Activated T-helper 1 cell treated with anti-CD3 and anti-CD28 coated beads, Interleukin-12 subunit alpha, Interleukin-12 subunit beta, Interleukin-2, Interleukin-4 antibody, amounts not matched to agents 30 ng/mL and 10 ng/mL and 1 ng/mL, durations not matched to agents 14 hours and 24 hours and 36 hours (primary cell): Measurements from ENCODE around the gene BRMS1. TPM values are rescaled to one million over a fixed set of nuclear protein-coding genes. Genes with fewer than 3 reads are reported as not detected.
"Not testable (repeated sequence)": the region's sequence is repeated elsewhere in the genome, so short reads cannot be mapped to it uniquely, and the experiment has no call there.

ENCODE experiments used
- DNase-seq: peaks from one replicate; pipeline ENCODE4 v3.0.0; 2021; ENCODE audit warnings: low spot score
- H3K27ac Mint-ChIP-seq: one replicate; pipeline ENCODE4 v1.8.0; 2021; ENCODE audit warnings: mild to moderate bottlenecking, mixed read lengths
- H3K27me3 Mint-ChIP-seq: one replicate; pipeline ENCODE4 v1.8.0; 2022; ENCODE audit warnings: mild to moderate bottlenecking, moderate library complexity, mixed read lengths; ENCODE audit not compliant: insufficient read depth
- H3K36me3 Mint-ChIP-seq: one replicate; pipeline ENCODE4 v1.8.0; 2021; ENCODE audit warnings: low read depth, mixed read lengths
- H3K4me1 Mint-ChIP-seq: one replicate; pipeline ENCODE4 v1.8.0; 2021; ENCODE audit warnings: low read depth, mixed read lengths
- H3K4me3 Mint-ChIP-seq: one replicate; pipeline ENCODE4 v1.8.0; 2021; ENCODE audit warnings: mild to moderate bottlenecking, moderate library complexity, mixed read lengths
- H3K9me3 Mint-ChIP-seq: one replicate; pipeline ENCODE4 v1.8.0; 2021; ENCODE audit warnings: mixed read lengths
- intact Hi-C: fragments of 100-400 bp; cut with micrococcal nuclease; formaldehyde crosslinking; loops from one replicate; pipeline ENCODE4 v1.15.1; 2024
- total RNA-seq: library from RNA; stranded (reverse); gene quantifications from 2 replicates; pipeline ENCODE4 v1.2.3, GENCODE V29; 2022

BRMS1 gene
- total RNA-seq, 1 donor from 2014 or later = 67.1 TPM

DNA sequence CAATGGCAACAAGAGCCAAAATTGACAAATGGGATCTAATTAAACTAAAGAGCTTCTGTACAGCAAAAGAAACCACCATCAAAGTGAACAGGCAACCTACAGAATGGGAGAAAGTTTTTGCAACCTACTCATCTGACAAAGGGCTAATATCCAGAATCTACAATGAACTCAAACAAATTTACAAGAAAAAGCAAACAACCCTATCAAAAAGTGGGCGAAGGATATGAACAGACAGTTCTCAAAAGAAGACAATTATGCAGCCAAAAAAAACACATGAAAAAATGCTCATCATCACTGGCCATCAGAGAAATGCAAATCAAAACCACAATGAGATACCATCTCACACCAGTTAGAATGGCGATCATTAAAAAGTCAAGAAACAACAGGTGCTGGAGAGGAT is 24.6 kb downstream of the BRMS1 start:
- H3K36me3 Mint-ChIP-seq, intact Hi-C loops, H3K27ac Mint-ChIP-seq, H3K9me3 Mint-ChIP-seq, DNase-seq, H3K4me3 Mint-ChIP-seq: not testable (repeated sequence)
- peaks cover 13% of the 10 kb centered on the region for H3K27me3 Mint-ChIP-seq
- peaks cover 22% of the 10 kb centered on the region for H3K4me1 Mint-ChIP-seq

DNA sequence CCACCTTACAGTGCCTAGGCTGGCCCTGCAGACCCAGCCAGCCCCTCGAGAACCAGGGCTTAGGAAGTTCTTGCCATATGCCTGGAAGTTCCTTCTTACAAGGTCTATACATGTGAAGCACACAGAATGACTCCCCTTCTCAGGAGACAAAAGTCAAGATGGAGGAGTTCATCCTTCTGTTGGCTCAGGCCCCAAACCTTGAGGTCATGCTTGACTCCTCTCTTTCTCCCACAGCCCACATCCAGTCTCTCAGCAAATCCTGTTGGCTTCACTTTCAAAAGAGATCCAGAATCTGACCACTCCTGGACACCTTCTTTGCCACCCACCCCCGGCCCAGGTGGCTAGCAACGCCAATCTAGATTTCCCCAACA is 26.3 kb downstream of the BRMS1 start:
- intact Hi-C loops = no loop called here
- H3K4me3 Mint-ChIP-seq = no peak overlapping the region

DNA sequence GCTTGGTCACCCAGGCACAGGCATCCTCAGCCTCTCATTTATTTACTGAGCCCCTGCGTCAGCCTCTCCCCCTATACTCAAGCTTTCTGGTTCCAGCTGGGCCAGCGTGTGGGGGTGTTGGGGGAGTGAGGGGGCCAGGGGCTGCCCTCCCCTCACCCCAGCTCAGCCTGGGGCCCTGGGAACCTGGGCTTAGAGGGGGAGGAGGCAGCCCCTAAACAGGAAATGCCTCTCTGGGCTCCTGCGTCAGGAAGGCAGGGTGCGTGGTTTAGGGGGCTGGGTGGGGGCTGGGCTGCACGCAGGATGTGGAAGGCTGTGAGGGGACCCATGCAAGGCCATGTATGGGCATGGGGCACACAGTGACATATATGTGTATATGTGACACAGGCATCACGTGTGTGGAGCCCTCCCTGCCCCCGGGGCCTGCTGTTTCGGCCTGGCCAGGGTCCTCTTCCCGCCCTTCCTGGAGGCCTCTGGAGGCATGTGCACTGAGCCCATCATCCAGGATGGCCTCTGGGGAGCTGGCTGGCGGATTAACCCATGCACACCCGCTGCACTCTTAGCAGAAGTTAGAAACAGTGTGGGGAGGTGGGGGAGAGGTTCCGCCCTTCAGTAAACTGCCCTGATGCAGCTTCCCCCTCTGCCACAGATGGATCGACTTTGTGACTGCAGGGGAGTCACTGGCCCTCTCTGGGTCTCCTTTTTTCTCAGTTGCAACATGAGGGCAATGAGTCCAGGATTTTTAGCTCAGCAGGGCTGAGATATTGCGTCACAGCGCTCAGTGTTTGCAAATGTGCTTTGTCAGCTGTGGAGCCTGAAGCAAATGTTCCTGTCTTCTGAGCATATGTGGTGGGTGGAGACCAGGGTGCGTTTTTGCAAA is 26.9 kb downstream of the BRMS1 start:
- Mint-ChIP-seq H3K4me3 (peak overlapping the region; percentile 7), H3K27me3 (peaks cover 13% of the 10 kb centered on the region), H3K9me3 (peaks cover 5% of the 10 kb centered on the region), H3K27ac (peak overlapping the region; percentile 44), H3K36me3 (peaks cover 2% of the 10 kb centered on the region), H3K4me1 (peaks cover 29% of the 10 kb centered on the region)
- intact Hi-C loops = no loop called here
- no peak for DNase-seq

More for the DNA sequence above, 26.3 kb downstream of the BRMS1 start:
- Mint-ChIP-seq H3K9me3 (peaks cover 5% of the 10 kb centered on the region), H3K36me3 (peaks cover 2% of the 10 kb centered on the region), H3K27ac (no peak overlapping the region), H3K27me3 (peaks cover 13% of the 10 kb centered on the region), H3K4me1 (peaks cover 29% of the 10 kb centered on the region)
- DNase-seq = no peak

DNA sequence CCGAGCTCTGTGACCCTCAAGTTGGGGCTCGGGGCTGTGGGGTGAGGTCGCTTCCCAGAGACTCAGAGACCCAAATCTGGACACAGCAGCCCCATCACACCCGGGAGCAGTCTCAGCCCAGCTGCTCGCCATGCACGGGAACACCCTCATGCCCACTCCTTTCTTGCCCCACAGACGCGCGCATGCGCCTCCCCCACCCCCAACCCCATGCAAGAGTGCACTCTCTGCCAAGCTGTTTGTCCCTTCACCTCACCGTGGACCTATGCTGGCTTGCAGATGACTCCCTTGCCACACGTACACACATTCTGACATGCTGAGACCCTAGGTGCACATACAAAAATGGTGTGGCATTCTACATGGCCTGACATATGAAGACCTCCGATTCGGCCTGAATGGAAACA is 27.6 kb downstream of the BRMS1 start:
- Mint-ChIP-seq H3K36me3 (peaks cover 2% of the 10 kb centered on the region), H3K9me3 (peaks cover 5% of the 10 kb centered on the region), H3K4me3 (peak overlapping the region; percentile 7), H3K27me3 (peaks cover 11% of the 10 kb centered on the region), H3K4me1 (peaks cover 29% of the 10 kb centered on the region), H3K27ac (peak overlapping the region; percentile 44)
- no peak for DNase-seq
- intact Hi-C loops = no loop called here

DNA sequence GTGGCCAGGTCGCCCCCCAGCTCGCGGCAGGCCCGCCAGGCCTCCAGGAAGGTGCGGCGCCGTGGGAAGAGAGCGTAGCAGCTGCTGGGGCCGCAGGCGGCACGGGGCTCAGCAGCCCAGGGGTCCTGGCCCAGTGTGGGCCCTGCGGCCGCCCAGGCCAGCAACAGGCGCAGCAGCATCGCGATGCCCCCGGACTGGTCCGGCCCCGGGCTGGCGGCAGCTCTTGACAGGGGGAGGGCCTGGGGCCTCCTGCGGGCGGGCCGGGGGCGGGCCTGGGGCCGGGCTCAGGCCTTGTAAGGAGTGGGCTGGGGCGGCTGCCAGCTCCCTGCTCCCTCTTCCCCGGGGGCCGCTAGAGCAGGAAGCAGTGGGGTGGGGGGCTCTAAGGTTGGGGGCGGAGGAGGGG is 28.1 kb downstream of the BRMS1 start, which contains the start of gene CD248:
CD248 (minus strand) TSS at position 196 of the 403 bp plus-strand sequence; CDS start at position 179, 17 bp downstream.
- Mint-ChIP-seq H3K4me3 (peak within 1 kb of the TSS; percentile 7), H3K27me3 (peaks cover 11% of the 10 kb centered on the region), H3K9me3 (peaks cover 5% of the 10 kb centered on the region), H3K27ac (peak within 1 kb of the TSS; percentile 44), H3K4me1 (peaks cover 31% of the 10 kb centered on the region), H3K36me3 (peaks cover 2% of the 10 kb centered on the region)
- DNase-seq = no peak
- intact Hi-C loops = no loop called here

DNA sequence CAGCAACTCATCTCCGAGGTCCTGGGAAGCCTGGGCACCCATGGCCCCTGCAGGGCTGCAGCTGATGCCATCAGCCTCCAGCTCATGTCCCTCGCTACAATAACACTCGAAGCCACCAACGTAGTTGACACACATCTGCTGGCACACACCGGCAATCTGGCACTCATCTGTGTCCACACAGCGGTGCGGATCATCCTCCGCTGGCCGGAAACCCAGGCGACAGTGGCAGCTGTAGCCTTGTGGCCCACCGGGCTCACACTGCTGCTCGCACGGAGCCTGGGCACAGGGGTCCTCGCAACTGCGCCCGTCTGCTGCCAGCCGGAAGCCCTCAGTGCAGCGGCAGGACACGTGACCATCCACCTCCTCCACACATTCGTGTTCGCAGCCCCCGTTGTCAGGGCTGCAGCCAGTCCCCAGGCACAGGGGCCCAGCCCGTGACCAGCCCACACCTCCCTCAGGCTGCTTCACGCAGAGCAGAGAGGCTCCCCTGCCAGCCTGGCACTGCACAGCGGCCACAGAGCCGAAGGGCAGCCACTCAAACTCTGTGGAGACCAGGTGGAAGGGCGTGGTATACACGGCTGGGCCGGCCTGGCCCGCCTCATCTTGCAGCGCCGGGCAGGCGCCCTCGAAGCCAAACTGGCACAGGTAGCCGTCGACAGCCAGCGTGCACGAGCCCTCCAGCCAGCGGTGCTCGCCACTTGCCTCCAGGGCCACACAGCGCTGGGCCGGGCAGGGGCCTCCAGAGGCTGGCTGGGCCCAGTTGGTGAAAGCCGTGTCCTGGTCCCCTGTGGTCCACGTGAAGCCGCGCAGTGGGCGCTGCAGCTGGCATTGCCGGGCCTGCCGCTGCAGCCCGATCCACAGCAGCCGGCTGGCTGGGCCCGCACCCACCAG is 28.7 kb downstream of the BRMS1 start:
- Mint-ChIP-seq H3K27me3 (peaks cover 11% of the 10 kb centered on the region), H3K36me3 (peaks cover 2% of the 10 kb centered on the region), H3K27ac (no peak overlapping the region), H3K9me3 (peaks cover 5% of the 10 kb centered on the region), H3K4me3 (no peak overlapping the region), H3K4me1 (peaks cover 37% of the 10 kb centered on the region)
- intact Hi-C loops = no loop called here
- DNase-seq = no peak

DNA sequence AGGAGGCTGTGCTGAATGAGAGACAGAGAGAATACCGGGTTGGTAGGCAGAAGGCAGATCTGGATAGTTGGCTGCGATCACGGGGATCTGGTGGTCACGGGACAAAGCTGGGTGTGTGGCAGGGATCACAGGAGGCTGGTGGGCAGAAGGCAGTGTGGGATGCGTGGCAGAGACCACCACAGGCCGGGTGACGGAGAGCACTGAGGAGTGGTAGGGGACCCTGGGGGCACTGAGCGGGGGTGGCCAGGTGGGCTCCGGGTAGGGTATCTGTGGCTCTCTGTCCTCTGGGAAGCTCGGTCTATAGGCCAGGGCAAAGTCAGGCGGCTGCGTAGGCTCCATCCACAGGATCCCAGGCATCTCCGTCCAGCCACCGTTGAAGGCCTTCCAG is 29.4 kb downstream of the BRMS1 start:
- H3K4me1 Mint-ChIP-seq = peaks cover 37% of the 10 kb centered on the region
- peaks cover 9% of the 10 kb centered on the region for H3K27me3 Mint-ChIP-seq

DNA sequence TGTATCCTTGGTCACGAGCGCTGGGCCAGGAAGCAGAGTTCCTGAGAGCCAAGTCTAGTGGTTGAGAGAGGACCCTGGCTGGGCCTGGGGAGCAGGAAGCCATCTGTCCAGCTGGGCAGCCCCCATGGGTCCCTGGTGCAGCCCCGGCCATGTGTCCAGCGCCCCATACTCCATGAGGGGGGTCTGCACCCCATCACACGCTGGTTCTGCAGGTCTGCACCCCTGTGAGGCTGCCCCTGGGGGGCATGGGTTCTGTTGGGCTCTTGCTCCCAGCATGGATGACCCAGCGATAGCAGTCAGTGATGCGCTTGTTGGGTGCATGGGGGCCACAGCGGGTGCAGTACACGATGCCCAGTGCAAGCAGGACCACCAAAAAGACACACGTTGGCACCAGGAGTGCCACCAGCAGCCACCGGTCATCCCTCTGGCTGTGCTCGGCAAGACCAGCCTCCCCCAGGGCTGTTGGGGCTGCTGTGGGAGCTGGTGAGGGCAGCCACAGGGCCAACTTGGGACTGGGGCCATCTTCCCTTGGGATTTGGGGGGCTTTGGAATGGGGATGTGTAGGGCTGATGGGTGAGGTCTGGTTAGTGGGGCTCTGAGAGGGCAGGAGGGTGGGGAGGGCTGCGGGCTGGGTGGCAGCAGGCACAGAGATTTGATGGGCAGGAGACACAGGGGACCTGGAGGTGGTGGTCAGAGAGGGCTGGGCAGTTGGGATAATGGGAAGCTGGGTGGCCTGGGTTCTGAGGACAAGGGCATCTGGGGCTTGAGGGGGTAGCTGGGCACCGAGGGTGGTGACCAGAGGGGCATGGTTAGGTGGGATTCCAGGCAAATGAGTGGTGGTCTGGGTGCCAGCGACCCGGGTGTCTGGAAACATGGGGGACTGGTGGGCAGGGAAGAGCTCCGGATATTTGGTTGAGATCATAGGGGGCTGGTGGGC is 30.1 kb downstream of the BRMS1 start:
- Mint-ChIP-seq H3K4me3 (peak overlapping the region; percentile 2), H3K4me1 (peaks cover 37% of the 10 kb centered on the region)

More for the DNA sequence above, 29.4 kb downstream of the BRMS1 start:
- Mint-ChIP-seq H3K4me3 (peak overlapping the region; percentile 2), H3K9me3 (peaks cover 5% of the 10 kb centered on the region), H3K36me3 (peaks cover 2% of the 10 kb centered on the region), H3K27ac (no peak overlapping the region)
- intact Hi-C loops = no loop called here
- DNase-seq = no peak

DNA sequence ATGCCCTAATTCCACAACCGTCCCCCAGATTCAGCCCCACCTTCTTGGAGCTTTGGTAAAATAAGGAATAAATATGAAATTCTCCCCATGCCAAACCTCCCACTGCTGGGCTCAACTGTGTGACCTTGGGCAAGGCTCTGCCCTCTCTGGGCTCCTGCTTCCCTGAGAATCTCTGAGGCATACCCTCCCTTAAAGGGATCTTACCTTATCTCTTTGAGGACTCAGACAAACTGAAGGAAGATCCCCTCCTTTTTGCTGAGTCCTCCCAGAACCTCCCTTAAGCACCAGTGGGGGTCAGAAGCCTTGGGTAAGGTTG is 30.8 kb downstream of the BRMS1 start:
- Mint-ChIP-seq H3K4me3 (peak overlapping the region; percentile 48), H3K9me3 (no peaks in the 10 kb centered on the region), H3K27me3 (peaks cover 7% of the 10 kb centered on the region), H3K27ac (peak overlapping the region; percentile 61), H3K4me1 (peaks cover 33% of the 10 kb centered on the region), H3K36me3 (no peaks in the 10 kb centered on the region)
- intact Hi-C loops = no loop called here
- DNase-seq = no peak

More for the DNA sequence above, 30.1 kb downstream of the BRMS1 start:
- DNase-seq = no peak
- intact Hi-C loops = no loop called here
- Mint-ChIP-seq H3K27me3 (peaks cover 9% of the 10 kb centered on the region), H3K9me3 (peaks cover under 1% of the 10 kb centered on the region), H3K27ac (no peak overlapping the region), H3K36me3 (no peaks in the 10 kb centered on the region)

DNA sequence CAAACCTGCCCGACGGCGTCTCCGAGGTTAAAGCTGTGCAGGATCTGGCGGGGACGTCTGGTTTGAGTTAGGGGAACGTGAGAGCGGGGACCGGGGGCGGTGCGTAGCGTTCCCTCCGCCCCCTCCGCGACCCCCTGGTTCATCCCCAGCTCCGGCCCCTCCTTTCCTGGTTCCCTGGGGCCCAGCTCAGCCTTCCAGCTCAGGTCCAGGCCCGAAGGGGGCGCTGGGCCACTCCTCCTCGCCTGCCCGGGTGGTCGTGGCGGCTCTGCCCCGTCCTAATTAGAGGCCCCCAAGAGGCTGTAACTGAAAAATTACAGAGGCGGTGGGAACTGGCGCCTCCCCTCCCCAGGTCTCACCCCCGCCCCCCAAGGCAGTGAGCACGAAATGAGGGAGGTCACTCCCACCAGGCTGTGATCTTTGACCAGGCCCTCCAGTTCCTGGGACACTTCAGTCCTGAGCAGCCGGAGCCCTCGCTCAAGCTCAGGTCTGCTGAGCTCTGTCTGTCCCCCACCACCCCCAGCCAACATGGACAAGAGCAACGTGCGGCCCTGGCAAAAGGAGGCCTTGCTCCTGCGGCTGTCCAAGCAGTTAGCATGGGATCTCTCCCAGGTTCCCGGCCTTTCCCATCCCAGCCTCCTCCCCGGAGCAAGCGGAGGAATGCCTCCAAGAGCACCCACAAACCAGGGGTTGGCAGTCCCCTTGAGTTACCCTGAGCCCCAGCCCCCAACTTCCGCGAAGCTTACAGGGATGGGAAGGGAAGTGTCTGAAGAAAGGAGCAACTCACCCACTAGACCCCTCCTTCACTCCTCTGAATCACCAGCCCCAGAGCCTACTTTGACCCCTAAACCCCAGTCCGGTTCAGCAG is 31.4 kb downstream of the BRMS1 start:
- Mint-ChIP-seq H3K4me3 (peak overlapping the region; percentile 95), H3K27me3 (peaks cover 7% of the 10 kb centered on the region), H3K4me1 (peaks cover 27% of the 10 kb centered on the region), H3K9me3 (no peaks in the 10 kb centered on the region), H3K27ac (peak overlapping the region; percentile 94), H3K36me3 (no peaks in the 10 kb centered on the region)
- no peak for DNase-seq
- intact Hi-C loops = loop anchor here (2.0 kb wide), 2 partner anchors 125 to 363 kb away; partner anchors contain the start of genes MRPL11 and RBM4B

DNA sequence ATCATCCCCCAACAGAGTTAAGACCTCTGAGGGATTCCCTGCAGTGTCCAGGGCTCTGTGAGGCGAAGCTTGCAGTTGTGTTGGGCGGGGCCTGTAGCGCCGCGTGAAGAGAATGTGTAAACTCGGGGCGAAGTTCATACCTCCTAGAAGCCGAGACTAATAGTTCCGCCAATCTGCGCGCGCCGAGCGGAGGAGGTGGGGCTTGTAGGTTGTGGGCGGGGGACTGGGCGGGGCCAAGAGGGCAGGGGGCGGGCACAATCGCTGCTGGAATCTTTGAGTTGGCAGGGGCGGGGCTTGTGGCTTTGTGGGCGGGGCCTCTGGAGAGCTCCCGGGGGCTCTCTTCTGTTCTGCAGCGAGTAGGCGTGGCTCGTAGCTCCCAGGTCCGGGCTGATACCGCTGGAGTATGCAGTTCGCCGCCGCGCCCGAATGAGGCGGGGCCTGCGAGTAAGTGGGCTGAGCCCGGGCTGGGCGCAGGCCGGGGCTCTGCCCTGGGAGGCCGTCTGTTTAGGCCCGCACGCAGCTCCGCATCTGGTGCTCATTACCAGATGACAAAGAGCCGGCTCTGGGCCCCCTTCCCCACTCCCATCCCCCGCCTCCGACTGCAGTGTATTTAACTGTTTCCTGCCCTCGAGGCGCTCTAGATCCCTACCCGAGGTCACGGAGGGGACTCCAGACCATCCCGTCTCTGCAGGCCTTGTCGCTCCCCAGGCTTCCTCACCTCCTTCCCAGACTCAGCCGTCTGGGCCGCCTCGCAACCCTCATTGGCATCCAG is 32.2 kb downstream of the BRMS1 start:
- Mint-ChIP-seq H3K4me1 (peaks cover 20% of the 10 kb centered on the region), H3K9me3 (no peaks in the 10 kb centered on the region), H3K27me3 (peaks cover 3% of the 10 kb centered on the region), H3K4me3 (peak overlapping the region; percentile 95), H3K27ac (peak overlapping the region; percentile 94), H3K36me3 (no peaks in the 10 kb centered on the region)
- peak; percentile 95 for DNase-seq
- intact Hi-C loops = loop anchor here (1.0 to 2.0 kb wide), 10 partner anchors 16 to 364 kb away; partner anchors contain the start of genes BRMS1, MRPL11, PELI3 and RAB1B
